OCI-LY7 (cell line): ENCODE measurements around the gene SLC26A8.

Source experiments
- EZH2phosphoT487 ChIP-seq: fragments of 200-600 bp; sonication (generic); IDR thresholded peaks from 2 replicates; pipeline ENCODE4 v1.6.1; 2018; ENCODE audit warnings: low read depth, borderline replicate concordance, mild to moderate bottlenecking, mixed run types, antibody characterized with exemption, low read length, moderate library complexity, mixed read lengths
- TF ChIP-seq, protein P1 (sequence below): fragments of 200-600 bp; sonication (generic); conservative IDR thresholded peaks from 2 replicates; pipeline ENCODE4 v1.5.1; 2014; ENCODE audit warnings: mild to moderate bottlenecking, antibody characterized with exemption, low read length, moderate library complexity, mixed read lengths

DNA sequence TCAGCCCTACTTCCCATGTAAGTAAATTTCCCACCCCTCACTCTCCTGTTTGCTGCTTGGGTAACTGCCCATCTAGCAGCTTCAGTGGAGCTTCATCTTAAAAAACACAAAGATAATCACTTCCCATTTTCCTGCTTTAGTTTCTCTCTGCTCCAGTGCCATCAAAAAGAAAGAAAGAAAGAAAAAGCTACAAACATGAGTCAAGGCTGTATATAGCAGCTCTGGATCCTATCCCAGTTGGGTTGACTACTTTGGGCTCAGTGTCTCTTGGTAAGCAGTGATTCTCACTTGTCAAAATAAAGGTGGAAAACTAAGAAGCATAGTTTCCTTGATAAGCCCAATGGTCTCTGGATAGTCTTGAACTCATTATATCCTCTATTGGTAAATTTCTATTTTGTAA, 54.8 kb downstream of the SLC26A8 start:
- TF ChIP-seq, protein P1, sequence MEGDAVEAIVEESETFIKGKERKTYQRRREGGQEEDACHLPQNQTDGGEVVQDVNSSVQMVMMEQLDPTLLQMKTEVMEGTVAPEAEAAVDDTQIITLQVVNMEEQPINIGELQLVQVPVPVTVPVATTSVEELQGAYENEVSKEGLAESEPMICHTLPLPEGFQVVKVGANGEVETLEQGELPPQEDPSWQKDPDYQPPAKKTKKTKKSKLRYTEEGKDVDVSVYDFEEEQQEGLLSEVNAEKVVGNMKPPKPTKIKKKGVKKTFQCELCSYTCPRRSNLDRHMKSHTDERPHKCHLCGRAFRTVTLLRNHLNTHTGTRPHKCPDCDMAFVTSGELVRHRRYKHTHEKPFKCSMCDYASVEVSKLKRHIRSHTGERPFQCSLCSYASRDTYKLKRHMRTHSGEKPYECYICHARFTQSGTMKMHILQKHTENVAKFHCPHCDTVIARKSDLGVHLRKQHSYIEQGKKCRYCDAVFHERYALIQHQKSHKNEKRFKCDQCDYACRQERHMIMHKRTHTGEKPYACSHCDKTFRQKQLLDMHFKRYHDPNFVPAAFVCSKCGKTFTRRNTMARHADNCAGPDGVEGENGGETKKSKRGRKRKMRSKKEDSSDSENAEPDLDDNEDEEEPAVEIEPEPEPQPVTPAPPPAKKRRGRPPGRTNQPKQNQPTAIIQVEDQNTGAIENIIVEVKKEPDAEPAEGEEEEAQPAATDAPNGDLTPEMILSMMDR, result no peak
- TF ChIP-seq EZH2phosphoT487, result no peak
